ENCODE results near the gene BUB1.

- no peak for TF ChIP-seq EZH2phosphoT487 (IDR thresholded peaks at IDR 0.05; ENCODE audit: insufficient read depth, low read depth)
- no peak for TF ChIP-seq EZH2 (IDR thresholded peaks at IDR 0.05; ENCODE audit: insufficient read depth, poor library complexity, severe bottlenecking)
Observed at GRCh38 chr2:110708455-110708854, 30.6 kb upstream of the BUB1 start.

Data from GM23248 (cell line).